Superior temporal gyrus (tissue), 1 donor: ENCODE data around the gene TIMP3.
"Not testable (repeated sequence)": the region's sequence is repeated elsewhere in the genome, so short reads cannot be mapped to it uniquely, and the experiment has no call there.

Experiments
- DNase-seq: peaks from one replicate; pipeline ENCODE4 v3.0.0-alpha.2; 2016; ENCODE audit errors: extremely low spot score

Gene TIMP3

GRCh38 chr22:32801537-32802236, at the start of gene TIMP3:
Gene TIMP3 (plus strand): TSS chr22:32801705. CDS start chr22:32802002, 297 bp downstream.
- no peak for DNase-seq

DNA sequence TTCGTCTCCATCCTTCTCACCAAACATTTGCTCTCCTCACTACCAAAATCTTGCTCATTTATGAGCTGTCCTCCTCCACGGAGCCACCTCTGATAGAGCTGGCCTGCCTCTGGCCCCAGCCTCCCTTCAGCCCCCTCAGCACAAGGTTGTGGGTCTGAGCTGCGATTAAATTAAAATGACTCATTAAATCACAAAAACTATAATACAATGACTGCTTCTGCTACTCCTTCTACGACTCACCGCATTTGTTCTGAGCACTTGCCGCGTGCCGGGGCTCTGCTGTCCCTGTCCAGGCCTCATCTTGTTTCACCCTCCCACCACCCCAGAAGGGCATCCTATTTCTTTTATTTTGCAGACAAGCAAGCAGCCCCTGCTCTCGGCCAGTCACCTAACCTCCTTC, 49.2 kb upstream of the TIMP3 start:
- no peak for DNase-seq

GRCh38 chr22:32752816-32753520, 48.5 kb upstream of the TIMP3 start:
- DNase-seq = no peak

DNA sequence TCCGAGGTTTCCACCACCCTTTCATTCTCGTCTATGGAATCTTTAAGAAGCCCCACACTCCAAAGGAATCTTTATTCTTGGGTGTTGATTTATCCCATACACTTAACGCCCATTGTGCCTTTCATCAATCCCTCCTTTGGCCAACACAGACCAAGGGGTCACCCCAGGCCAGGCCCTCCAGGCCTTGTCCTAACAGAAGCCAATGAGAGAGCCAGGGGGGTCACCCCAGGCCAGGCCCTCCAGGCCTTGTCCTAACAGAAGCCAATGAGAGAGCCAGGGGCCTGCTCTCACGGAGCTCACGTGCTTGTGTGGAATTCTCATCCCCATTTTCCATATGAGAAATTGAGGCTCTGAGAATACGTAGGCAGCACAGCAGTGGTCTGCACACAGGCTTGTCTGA, 47.9 kb upstream of the TIMP3 start:
- no peak for DNase-seq

DNA sequence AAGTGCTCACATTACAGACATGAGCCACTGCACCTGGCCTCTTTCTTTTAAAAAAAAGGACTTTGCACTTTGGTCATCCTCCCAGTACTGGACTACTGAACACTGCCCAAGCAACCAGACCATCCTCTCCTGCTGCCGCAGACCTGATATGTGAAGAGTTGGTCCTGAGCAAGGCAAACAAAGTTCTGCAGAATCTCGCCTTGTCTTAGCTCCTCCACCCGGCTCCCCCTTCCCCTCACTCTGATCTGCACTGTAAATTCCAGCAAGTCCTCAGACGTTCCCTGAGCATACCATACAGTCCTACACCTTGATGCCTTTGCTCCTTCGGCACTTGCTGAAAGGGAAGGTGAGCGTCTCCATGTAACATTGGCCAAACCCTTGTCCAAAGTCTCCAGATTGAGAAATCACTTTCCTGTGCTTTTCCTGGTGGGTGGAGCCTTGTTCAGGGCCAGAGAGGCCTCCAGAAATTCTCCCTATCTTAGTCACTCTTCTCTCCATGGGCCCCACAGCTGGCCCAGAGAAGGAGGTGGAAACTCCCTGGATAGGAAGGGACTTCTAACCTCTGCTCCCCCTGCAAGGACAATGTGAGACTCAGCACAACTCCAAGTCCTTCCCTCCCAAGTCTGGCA, 47.0 kb upstream of the TIMP3 start:
- no peak for DNase-seq

DNA sequence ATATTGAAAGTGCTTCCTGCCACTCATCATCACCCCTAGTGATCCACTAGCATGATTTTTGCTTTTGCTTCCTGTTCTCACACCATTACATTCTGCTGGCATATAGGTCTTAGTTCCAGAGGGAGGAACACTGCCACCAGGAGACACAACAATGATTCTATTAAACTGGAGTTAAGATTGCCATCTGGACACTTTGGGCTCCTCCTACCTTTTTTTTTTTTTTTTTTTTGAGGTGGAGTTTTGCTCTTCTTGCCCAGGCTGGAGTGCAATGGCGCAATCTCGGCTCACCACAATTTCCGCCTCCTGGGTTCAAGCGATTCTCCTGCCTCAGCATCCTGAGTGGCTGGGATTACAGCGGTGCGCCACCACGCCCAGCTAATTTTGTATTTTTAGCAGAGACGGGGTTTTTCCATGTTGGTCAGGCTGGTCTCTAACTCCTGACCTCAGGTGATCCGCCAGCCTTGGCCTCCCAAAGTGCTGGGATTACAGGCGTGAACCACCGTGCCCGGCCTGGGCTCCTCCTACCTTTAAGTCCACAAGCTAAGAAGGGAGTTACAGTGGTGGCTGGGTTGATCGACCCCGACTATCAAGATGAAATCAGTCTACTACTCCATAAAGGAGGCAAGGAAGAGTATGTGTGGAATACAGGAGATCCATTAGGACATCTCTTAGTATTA, 44.3 kb upstream of the TIMP3 start:
- DNase-seq = not testable (repeated sequence)

- DNase-seq = no peak
Measured at GRCh38 chr22:32758866-32759385, 42.6 kb upstream of the TIMP3 start.

GRCh38 chr22:32760396-32760795, 41.1 kb upstream of the TIMP3 start:
- DNase-seq = no peak

- no peak for DNase-seq
Measured at GRCh38 chr22:32760815-32761214, 40.7 kb upstream of the TIMP3 start.

DNA sequence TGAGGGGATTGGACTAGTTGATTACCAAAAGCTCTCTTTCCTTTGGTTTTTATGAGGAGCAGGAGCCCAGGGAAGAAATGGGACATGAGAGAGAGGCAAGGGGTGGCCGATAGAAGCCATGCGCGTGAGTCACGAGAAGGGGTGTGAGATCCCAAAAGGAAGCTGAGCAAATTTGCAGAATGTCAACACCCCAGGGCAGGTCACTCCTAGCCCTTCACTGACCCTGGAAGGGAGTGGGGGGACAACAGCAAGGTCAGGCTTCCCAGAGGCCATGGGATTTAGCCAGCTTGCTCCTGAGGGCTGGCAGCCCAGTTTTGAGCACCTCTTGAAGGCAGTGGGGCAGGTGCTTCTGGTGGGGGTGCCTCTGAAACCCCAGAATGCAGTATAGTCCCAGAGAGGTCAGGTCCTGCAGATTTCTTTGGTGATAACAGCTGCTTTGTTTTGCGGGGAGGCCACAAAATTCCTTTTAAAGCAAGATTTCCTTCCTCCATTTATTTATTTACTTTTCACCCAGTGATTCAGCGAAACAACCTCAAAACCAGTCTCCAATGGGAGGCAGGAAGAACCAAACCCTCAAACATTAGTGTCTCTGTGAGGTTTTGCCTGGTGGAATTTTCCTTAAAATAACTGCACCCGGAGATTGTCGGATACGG, 40.1 kb upstream of the TIMP3 start:
- no peak for DNase-seq

DNA sequence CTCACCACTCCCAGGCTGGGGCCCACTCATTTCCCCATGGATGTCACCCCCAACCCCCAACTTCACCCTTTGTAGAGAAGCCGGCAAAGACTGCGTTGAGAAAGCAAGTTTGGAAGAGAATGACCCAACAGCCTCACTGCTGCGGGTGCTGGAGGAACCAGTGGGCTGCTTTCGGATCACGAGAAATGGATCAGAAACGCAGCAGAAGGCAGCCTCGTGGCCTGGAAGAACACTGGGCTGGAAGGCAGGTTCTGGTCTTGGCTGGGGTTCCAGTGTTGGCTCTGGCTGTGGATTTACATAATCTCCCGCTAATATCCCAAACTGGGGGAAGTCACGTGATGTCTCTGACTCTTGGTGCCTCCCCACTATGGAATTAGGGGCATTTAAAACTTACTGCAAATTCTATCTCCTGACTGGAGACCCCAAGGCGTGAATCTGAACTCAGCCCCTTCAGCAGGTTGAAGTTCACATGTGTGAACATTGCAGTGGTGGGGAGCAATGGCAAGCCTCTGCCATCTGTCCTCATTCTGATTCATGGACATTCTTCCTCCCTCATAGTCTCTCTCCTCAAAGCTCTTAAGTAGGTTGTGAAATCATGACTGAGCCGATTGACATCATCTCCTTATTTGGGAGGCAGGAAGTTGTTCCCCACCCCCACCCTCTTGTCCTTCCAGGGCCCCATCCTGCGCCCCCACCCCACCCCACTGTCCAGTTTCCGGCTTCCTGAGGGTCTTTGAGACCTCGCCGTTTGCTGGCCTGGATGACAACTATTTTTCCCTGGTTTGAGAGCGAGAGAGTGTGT, 37.0 kb upstream of the TIMP3 start:
- no peak for DNase-seq

GRCh38 chr22:32765132-32765618, 36.3 kb upstream of the TIMP3 start:
- no peak for DNase-seq

DNA sequence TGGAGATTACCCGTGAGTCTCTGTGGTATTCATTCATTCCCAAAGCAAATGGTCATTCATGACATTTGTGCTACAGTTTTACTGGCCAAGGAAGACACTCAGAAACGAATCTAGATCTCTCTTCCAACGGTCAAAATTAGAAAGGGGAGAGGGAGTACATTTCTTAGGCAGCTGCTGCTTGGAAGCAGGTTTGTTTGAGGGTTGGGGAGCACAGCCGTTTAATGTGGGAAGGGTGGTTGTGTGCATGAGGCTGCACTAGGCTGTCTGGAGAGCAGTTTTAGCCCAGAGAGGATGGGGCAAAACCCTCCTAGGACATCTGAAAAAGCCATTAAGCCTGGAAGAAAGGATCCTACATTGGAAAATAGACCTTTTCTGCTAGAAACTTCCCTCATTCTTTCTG, 29.7 kb upstream of the TIMP3 start:
- no peak for DNase-seq

GRCh38 chr22:32775957-32776356, 25.5 kb upstream of the TIMP3 start:
- DNase-seq = no peak

DNA sequence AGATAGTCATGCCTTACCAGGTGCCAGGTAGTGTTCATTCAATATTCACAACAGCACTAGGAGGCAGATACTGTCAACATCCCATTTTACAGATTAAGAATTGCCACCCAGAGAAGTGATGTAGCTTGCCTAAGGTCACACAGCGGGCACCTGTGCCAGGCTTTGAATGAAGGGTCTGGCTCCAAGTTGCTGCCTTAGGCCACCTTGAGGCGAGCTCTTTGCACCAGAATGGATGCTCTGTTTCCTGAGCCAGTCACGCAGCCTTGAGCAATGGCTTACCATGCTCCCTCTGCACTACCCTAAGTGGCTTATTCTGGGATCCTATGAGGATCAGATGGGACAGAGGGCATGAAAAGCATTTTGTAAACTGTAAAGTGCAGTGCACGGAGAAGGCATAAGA, 25.1 kb upstream of the TIMP3 start:
- no peak for DNase-seq

GRCh38 chr22:32776802-32777201, 24.7 kb upstream of the TIMP3 start:
- no peak for DNase-seq

- DNase-seq = no peak
Measured at GRCh38 chr22:32777987-32778386, 23.5 kb upstream of the TIMP3 start.

GRCh38 chr22:32780726-32781310, 20.7 kb upstream of the TIMP3 start:
- no peak for DNase-seq

GRCh38 chr22:32781695-32782094, 19.8 kb upstream of the TIMP3 start:
- no peak for DNase-seq

DNA sequence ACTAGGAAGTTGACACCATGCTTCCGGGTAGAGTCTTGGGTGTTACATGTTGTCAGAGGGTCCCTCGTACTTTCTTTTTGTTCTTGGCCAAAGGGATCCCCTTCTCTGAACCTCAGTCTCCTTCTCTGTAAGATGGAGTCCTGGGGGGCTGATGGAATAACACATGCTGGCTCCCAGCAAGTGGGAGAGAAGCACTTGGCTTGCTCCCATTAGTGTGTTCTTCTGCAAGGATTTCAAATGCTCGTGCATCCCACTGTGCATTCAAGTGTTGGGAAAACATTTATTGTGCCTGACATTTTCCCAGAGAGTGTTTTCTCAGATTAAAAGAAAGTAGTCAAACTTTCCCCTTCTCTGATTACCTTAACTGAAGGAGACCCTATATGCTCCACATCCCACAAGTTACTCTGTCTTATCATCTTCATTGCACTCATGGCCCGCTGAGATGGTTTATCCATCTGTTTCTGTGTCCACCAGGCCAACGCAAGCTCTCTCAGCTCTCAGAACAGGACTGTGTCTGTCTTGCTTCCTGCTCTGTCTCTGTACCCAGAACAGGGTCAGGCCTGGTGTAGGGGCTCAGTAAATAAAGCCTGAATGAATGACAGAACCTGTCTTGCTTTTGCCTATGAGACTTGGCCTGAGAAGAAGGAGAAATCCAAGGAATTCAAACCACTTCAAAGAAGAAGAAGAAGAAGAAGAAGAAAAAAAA, 16.0 kb upstream of the TIMP3 start:
- DNase-seq = no peak
